ENCODE data around the gene TMEM151A. TPM values are rescaled to one million over a fixed set of nuclear protein-coding genes. Genes with fewer than 3 reads are reported as not detected.

Gene TMEM151A
- total and polyA plus RNA-seq, 2 experiments from 2014 or later = 1.0 to 4.4 TPM

DNA sequence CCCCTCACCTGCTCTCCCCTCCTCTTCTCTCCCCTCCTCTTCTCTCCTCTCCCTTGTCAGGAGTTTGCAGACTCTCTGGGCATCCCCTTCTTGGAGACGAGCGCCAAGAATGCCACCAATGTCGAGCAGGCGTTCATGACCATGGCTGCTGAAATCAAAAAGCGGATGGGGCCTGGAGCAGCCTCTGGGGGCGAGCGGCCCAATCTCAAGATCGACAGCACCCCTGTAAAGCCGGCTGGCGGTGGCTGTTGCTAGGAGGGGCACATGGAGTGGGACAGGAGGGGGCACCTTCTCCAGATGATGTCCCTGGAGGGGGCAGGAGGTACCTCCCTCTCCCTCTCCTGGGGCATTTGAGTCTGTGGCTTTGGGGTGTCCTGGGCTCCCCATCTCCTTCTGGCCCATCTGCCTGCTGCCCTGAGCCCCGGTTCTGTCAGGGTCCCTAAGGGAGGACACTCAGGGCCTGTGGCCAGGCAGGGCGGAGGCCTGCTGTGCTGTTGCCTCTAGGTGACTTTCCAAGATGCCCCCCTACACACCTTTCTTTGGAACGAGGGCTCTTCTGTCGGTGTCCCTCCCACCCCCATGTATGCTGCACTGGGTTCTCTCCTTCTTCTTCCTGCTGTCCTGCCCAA is 15.6 kb upstream of the TMEM151A start:
- H3K9me2 ChIP-seq (ENCODE audit: insufficient read depth) = no peaks in the 10 kb centered on the region
- Mint-ChIP-seq H3K27me3 (ENCODE audit: insufficient read depth, low read depth, poor library complexity) (peaks cover 18% of the 10 kb centered on the region), H3K36me3 (ENCODE audit: low read depth) (peaks cover 28% of the 10 kb centered on the region), H3K9me3 (no peaks in the 10 kb centered on the region), H3K4me3 (no peak overlapping the region), H3K27ac (no peak overlapping the region), H3K4me1 (peaks cover 15% of the 10 kb centered on the region)
- no peak overlapping the region for H3K4me3 ChIP-seq
- H2AFZ ChIP-seq = no peak overlapping the region
- ATAC-seq (no peak), DNase-seq (ENCODE audit: low spot score) (no peak)
- no peaks in the 10 kb centered on the region for H3K36me3 ChIP-seq (ENCODE audit: insufficient read depth)
- H3K4me2 ChIP-seq = no peak overlapping the region
- H3K4me1 ChIP-seq (ENCODE audit: insufficient read depth) = peaks cover 3% of the 10 kb centered on the region; the same call in 1 of the 2 replicates
- no peaks in the 10 kb centered on the region for H3K27me3 ChIP-seq (ENCODE audit: insufficient read depth)
- no peaks in the 10 kb centered on the region for H4K20me1 ChIP-seq (replicated peaks; ENCODE audit: insufficient read depth)
- no peak for TF ChIP-seq ZNF462 (CRISPR knock-in tag; IDR thresholded peaks at IDR 0.05)
- no peak for TF ChIP-seq CTCF (conservative IDR thresholded peaks at IDR 0.05; ENCODE audit: low read depth in 2 of 2)
- no peak for TF ChIP-seq NANOG (IDR thresholded peaks at IDR 0.05; ENCODE audit: borderline replicate concordance)
- TF ChIP-seq, protein P1, sequence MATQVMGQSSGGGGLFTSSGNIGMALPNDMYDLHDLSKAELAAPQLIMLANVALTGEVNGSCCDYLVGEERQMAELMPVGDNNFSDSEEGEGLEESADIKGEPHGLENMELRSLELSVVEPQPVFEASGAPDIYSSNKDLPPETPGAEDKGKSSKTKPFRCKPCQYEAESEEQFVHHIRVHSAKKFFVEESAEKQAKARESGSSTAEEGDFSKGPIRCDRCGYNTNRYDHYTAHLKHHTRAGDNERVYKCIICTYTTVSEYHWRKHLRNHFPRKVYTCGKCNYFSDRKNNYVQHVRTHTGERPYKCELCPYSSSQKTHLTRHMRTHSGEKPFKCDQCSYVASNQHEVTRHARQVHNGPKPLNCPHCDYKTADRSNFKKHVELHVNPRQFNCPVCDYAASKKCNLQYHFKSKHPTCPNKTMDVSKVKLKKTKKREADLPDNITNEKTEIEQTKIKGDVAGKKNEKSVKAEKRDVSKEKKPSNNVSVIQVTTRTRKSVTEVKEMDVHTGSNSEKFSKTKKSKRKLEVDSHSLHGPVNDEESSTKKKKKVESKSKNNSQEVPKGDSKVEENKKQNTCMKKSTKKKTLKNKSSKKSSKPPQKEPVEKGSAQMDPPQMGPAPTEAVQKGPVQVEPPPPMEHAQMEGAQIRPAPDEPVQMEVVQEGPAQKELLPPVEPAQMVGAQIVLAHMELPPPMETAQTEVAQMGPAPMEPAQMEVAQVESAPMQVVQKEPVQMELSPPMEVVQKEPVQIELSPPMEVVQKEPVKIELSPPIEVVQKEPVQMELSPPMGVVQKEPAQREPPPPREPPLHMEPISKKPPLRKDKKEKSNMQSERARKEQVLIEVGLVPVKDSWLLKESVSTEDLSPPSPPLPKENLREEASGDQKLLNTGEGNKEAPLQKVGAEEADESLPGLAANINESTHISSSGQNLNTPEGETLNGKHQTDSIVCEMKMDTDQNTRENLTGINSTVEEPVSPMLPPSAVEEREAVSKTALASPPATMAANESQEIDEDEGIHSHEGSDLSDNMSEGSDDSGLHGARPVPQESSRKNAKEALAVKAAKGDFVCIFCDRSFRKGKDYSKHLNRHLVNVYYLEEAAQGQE (IDR thresholded peaks at IDR 0.05; ENCODE audit: unreplicated experiment) = no peak
- no peak for TF ChIP-seq ZNF331 (CRISPR knock-in tag; IDR thresholded peaks at IDR 0.05; ENCODE audit: low read depth)
- TF ChIP-seq EZH2phosphoT487 (IDR thresholded peaks at IDR 0.05; ENCODE audit: unreplicated experiment) = no peak
- no peak for TF ChIP-seq CREB1 (CRISPR knock-in tag; IDR thresholded peaks at IDR 0.05; ENCODE audit: low read depth)
- no peak for TF ChIP-seq EZH2 (IDR thresholded peaks at IDR 0.05; ENCODE audit: low read depth, unreplicated experiment)
- TF ChIP-seq ZNF114 (CRISPR knock-in tag; IDR thresholded peaks at IDR 0.05) = no peak
- TF ChIP-seq JUNB (IDR thresholded peaks at IDR 0.05; ENCODE audit: unreplicated experiment) = no peak
- TF ChIP-seq POLR2AphosphoS5 (IDR thresholded peaks at IDR 0.05; ENCODE audit: low read depth) = no peak
- no peak for TF ChIP-seq ETS1 (IDR thresholded peaks at IDR 0.05)
- no peak for TF ChIP-seq STAT1 (IDR thresholded peaks at IDR 0.05; ENCODE audit: unreplicated experiment)
- no peak overlapping the region for H3K27ac ChIP-seq (ENCODE audit: low read depth)
- peaks cover 2% of the 10 kb centered on the region for H3K79me2 ChIP-seq (replicated peaks; ENCODE audit: insufficient read depth)
- H3F3A ChIP-seq (replicated peaks; ENCODE audit: low read depth) = 0 out of 2 replicates have a peak, but pooled peaks cover 2% of the 10 kb centered on the region
